LNCAP (cell line): ENCODE measurements around the gene BRD4.

ENCODE experiments used
- TF ChIP-seq, protein P1 (sequence below): fragments of 450-650 bp; IDR thresholded peaks from 2 replicates; pipeline ENCODE4 v1.5.1; 2017; ENCODE audit warnings: mild to moderate bottlenecking

Gene BRD4

DNA sequence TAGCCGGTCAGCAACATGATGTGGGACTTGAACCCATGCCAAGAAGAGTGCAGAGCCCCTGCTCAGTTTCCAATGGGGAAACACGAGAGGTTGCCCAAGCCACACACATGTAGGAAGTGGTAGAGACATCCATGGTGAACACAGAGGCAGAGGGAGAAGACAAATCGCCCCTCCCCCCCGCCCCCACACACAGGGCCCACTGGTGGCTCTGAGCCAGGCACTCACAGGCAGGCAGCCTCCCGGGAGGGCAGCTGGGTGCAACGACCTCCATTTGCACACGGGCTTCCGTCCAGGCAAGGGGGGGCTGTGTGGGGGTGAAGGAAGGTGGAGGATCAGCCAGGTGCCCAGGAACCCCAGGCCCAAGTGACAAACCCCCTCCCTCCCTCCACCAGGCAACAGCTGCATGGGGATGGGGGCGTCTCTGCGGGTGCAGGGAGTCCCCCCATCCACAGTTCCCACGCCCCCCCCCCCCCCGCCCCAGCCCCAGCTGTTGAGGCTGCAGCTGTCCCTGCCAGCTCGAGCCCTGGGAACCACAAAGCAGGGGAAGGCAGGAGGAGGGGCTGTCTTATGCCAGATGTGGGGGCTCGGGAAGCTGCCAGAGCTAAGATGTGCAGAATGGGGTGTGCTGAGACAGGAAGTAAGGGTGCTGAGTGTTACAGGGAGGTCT, 134.9 kb downstream of the BRD4 start:
- TF ChIP-seq, protein P1, sequence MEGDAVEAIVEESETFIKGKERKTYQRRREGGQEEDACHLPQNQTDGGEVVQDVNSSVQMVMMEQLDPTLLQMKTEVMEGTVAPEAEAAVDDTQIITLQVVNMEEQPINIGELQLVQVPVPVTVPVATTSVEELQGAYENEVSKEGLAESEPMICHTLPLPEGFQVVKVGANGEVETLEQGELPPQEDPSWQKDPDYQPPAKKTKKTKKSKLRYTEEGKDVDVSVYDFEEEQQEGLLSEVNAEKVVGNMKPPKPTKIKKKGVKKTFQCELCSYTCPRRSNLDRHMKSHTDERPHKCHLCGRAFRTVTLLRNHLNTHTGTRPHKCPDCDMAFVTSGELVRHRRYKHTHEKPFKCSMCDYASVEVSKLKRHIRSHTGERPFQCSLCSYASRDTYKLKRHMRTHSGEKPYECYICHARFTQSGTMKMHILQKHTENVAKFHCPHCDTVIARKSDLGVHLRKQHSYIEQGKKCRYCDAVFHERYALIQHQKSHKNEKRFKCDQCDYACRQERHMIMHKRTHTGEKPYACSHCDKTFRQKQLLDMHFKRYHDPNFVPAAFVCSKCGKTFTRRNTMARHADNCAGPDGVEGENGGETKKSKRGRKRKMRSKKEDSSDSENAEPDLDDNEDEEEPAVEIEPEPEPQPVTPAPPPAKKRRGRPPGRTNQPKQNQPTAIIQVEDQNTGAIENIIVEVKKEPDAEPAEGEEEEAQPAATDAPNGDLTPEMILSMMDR: no peak

DNA sequence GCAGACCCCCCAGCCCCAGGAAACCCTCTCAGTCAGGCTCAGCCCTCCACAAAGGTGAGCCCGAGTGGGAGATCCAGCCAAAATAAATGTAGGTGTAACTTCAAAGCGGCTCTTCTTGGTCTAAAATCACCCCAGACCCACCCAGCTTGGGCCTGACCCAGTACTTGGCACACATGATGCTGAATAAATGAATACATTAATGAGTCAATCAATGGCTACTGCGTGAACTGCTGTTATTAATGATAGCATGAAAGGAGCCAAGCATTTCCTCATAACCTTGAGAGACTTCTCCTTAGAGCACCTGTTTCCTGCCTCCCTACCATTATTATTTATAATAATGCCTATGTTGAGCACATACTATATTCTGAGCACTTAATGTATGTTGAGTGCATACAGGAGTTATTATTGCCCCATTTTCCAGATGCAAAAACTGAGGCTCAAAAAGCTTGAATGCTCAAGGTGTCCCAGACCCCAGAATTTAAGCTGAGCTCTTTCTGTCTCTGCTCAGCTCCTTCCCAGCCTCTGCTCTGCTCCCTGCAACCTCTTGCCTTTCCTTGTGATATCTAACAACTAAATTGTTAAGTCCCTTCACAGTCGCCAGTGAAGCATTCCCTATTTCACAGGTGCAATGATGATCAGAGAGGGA, 135.9 kb downstream of the BRD4 start:
- TF ChIP-seq, protein P1: no peak

DNA sequence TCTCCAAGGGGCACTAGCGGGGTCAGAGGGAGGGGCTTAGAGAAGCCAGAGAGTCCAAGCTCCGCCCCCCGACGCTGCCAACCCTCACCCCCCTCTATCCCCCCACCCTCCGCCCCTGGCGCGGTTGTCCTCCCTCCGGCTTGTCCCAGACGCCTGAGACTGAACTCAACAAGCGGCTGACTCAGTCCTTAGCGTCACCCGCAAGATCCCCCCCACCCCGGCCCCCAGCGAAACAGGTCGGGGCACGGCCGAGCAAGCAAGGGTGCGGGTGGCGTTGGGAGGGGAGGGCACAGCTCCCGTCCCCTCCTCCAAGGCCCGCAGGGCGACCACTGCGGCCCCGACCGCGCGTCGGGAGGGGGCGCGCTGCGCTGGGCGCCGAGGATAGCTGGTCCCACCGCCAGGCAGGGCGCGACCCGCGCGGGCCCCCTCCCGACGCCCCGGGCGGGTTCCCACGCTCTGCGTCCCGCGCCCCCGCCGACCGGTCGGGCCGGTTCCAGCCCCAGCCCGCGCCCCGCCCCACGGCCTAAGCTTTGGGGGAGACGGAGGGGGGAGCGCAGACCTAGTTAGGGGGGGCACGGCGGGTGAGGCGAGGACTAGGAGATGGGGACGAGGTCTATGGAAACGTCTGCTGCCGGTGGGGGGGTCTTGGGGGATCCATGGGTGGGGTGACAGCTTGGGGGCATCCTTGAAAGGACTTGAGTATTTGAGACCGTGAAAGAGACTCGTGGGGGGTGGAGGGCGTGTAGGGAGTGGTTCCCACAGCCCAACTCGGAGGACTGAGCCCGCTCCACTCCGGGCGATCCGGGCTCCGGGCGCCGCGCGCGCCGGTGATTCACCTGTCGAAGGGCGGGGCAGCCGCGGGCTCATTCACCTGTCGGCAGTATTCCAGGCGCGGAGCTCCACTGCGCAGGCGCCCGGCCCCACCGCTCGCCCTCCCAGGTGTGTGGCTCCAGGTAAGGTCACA, 136.7 kb downstream of the BRD4 start:
- TF ChIP-seq, protein P1: peak; percentile 27; the same call in 1 of the 2 replicates

DNA sequence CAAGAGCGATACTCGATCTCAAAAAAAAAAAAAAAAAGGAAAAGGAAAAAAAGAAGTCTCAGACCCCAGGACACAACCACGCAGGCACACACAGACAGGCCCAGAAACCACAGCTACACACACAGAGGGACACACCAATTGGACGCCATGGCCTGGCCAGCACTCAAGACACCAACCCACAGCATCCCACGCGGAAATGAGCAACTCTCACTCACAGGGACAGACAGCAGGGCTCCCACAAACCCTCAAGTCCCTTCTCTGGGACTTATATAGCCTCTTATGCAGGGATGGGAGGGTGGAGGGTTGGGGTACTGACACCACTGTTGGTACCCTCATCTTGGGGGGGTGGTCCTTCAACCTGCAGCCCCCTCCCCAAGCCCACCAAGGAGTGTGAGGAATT, 137.4 kb downstream of the BRD4 start:
- TF ChIP-seq, protein P1: no peak

DNA sequence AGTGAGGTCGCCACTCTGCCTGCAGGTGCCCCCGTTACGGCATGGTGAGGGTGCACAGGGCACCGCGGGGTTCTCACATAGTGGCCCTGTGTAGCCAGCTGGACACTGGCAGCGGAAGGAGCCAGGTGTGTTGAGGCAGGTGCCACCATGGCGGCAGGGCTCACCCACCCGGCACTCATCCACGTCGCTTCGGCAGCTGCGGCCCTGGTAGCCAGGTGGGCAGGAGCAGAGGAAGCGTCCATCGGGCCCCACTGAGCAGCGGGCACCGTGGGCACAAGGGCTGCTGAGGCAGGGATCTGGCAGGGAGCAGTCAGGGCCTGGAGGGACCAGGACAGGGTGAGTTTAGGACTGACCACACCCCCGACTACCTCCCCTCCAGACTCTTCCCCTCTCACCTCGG, 140.4 kb downstream of the BRD4 start:
- TF ChIP-seq, protein P1: no peak

DNA sequence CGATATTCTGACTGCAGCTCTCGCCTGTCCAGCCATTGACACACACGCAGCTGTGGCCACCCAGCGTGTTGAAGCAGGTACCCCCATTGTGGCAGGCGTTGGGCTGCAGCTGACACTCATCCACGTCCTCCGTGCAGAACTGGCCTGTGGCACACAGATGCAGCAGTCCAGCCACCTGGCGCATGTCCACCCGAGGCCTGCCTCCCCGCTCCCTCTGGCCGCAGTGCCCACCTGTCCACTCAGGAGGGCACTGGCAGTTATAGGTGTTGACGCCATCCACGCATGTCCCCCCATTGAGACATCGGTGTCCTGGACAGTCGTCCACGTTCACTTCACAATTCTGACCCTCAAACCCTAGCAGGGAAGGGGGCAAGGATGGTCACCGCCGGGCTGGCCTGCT, 140.8 kb downstream of the BRD4 start:
- TF ChIP-seq, protein P1: no peak

DNA sequence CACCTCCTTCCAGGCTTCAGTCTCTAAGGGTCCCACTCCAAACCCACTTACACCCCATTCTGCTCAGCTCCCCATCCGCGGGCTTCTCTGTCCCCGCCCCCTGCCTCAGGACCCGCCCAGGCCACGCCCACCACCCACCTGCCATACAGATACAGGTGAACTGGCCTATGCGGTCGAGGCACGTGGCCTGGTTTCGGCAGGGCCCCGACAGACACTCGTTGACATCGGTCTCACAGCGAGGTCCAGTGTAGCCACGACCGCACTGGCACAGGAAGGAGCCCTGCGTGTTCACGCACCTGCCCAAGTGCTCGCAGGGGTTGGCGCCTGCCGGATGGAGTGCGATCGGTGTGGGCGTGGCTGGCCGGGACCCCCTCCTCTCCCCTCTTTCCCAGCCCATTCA, 143.5 kb downstream of the BRD4 start:
- TF ChIP-seq, protein P1: no peak
